Fibroblast of the conjunctiva (primary cell): Measurements from ENCODE around the gene SULT1A3.
"Not testable (repeated sequence)": the region's sequence is repeated elsewhere in the genome, so short reads cannot be mapped to it uniquely, and the experiment has no call there.

ENCODE experiments used
- DNase-seq: peaks from one replicate; pipeline ENCODE4 v3.0.0-alpha.2; 2010; ENCODE audit warnings: low read depth

The SULT1A3 gene

DNA sequence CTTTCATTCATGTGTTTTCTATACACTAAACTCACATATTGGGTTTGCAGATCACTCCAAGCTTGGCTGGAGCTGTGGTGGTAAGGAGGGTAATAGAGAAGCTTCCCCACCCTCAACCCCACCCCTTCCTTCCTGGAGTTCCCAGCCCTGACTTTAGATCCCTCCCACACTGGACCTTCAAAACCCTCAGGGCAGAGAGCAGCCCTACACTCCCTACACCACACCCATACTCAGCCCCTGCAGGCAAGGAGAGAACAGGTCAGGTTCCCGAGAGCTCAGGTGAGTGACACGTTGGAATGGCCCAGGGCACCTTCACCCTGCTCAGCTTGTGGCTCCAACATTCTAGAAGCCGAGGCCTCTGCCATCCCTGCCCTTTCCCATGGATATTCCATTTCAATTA is at the start of gene SULT1A3:
TSS of gene SULT1A3 (plus strand) at position 207 of the 400 bp plus-strand sequence. CDS start 1,474 bp downstream, outside the sequence.
- not testable (repeated sequence) for DNase-seq

DNA sequence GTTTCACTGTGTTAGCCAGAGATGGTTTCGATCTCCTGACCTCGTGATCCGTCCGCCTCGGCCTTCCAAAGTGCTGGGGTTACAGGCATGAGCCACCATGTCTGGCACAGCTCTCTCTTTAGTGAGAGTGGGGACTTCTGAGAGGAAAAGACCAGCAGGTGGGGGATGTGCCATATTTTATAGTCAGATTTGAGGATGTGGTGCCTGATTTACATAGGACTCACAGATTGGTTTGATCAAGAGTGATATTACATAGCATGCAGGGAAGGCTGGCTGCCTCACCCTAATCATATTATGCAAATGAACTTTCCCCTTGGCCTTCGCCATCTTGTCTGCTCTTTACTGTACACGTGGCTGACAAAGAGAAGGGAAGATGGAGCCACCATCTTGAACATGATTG is 48.0 kb upstream of the SULT1A3 start:
- no peak for DNase-seq

DNA sequence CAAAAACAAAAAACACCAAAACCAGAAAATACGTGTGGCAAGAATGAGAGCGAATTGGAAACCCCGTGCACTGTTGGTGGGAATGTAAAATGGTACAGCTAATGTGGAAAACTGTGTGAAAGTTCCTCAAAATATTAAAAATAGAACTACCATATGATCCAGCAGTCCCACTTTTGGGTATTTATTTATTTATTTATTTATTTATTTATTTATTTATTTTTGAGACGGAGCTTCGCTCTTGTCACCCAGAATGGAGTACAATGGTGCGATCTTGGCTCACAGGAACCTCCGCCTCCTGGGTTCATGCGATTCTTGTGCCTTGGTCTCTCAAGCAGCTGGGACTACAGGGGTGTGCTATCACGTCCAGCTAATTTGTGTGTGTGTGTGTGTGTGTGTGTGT is 46.5 kb upstream of the SULT1A3 start:
- DNase-seq: no peak

DNA sequence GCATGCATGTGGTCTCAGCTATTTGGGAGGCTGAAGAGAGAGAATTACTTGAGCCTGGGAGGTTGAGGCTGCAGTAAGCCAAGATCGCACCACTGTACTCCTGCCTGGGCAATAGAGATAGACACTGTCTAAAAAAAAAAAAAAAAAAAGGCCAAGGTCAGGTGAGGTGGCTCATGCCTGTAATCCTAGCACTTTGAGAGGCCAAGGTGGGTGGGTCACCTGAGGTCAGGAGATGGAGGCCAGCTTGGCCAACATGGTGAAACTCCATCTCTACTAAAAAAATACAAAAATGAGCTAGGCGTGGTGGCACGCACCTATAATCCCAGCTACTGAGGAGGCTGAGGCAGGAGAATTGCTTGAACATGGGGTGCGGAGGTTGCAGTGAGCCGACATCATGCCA is 43.9 kb upstream of the SULT1A3 start:
- DNase-seq: no peak

DNA sequence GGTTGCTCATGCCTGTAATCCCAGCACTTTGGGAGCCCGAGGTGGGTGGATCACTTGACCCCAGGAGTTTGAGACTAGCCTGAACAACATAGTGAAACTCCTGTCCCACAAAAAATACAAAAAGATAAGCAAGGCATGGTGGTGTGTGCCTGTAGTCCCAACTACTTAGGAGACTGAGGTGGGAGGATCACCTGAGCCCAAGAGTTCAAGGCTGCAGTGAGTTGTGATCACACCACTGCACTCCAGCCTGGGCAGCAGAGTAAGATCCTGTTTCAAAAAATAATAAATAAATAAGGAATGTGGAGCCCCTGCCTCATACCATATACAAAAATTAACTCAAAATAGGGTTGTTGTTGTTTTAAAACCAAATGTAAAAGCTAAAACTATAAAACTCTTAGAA is 41.8 kb upstream of the SULT1A3 start:
- no peak for DNase-seq

DNA sequence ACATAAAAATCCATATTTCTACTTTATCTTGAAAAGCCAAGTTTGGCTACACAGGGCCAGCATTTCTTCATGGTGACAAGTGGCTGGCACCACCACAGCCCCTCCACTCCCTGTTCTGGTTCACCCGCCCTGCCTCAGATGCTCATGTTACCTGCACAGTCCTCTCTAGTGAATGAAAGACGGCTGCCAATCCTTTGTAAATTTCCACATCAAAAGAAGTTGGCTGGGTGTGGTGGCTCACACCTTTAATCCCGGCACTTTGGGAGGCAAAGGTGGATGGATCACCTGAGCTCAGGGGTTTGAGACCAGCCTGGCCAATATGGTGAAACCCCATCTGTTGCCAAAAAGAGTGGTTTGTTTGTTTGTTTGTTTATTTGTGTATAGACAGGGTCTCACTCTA is 35.5 kb upstream of the SULT1A3 start:
- no peak for DNase-seq

DNA sequence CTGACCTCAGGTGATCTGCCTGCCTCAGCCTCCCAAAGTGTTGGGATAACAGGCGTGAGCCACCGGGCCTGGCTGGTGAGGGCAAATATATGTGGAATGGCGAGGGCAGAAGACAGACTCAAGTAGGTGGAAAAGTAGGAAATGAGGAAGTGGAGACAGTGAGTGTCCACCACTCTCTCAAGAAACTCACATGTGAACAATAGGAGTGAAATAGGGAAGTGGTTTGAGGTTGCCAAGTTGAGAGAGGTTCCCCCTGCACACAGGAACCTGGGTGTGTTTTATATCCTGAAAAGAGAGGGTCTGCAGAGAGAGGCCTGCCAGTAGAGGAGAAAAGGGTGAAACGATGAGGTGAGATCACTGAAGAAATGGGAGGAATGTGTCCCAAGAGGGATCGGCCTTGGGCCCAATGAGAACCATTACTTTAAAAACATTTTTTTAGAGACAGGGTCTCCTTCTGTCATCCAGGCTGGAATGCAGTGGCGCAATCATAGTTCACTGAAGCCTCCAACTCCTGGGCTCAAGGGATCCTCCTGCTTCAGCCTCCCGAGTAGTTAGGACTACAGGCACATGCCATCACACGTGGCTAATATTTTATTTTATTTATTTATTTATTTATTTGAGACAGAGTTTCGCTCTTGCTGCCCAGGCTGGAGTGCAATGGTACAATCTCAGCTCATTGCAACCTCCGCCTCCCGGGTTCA is 32.7 kb upstream of the SULT1A3 start:
- DNase-seq: no peak

DNA sequence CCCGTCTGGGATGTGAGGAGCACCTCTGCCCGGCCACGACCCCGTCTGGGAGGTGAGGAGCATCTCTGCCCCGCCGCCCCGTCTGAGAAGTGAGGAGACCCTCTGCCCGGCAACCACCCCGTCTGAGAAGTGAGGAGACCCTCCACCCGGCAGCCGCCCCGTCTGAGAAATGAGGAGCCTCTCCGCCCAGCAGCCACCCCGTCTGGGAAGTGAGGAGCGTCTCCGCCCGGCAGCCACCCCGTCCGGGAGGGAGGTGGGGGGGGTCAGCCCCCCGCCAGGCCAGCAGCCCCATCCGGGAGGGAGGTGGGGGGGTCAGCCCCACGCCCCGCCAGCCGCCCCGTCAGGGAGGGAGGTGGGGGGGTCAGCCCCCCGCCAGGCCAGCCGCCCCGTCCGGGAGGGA is 30.3 kb upstream of the SULT1A3 start:
- not testable (repeated sequence) for DNase-seq

DNA sequence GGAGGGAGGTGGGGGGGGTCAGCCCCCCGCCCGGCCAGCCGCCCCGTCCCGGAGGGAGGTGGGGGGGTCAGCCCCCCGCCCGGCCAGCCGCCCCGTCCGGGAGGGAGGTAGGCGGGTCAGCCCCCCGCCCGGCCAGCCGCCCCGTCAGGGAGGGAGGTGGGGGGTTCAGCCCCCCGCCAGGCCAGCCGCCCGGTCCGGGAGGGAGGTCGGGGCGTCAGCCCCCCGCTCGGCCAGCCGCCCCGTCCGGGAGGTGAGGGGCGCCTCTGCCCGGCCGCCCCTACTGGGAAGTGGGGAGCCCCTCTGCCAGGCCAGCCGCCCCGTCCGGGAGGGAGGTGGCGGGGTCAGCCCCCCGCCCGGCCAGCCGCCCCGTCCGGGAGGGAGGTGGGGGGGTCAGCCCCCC is 29.6 kb upstream of the SULT1A3 start:
- not testable (repeated sequence) for DNase-seq

DNA sequence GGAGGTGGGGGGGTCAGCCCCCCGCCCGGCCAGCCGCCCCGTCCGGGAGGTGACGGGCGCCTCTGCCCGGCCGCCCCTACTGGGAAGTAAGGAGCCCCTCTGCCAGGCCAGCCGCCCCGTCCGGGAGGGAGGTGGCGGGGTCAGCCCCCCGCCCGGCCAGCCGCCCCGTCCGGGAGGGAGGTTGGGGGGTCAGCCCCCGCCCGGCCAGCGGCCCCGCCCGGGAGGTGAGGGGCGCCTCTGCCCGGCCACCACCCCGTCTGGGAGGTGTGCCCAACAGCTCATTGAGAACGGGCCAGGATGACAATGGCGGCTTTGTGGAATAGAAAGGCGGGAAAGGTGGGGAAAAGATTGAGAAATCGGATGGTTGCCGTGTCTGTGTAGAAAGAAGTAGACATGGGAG is 28.9 kb upstream of the SULT1A3 start:
- not testable (repeated sequence) for DNase-seq

DNA sequence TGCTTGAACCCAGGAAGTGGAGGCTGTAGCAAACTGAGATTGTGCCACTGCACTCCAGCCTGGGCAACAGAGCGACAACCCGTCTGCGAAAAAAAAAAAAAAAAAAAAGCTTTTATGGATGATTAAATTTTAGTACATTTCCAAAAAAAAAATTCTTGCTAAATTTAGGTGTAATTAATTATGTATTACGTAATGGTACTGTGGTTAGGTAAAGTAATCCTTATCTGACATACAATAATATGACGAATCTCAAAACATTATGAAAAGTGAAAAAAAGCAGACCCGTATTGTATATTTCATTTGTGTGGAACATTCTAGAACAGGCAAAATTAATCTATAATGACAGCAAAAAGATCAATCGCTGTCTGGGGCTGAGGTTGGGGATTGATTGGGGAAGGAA is 26.0 kb upstream of the SULT1A3 start:
- DNase-seq: no peak

DNA sequence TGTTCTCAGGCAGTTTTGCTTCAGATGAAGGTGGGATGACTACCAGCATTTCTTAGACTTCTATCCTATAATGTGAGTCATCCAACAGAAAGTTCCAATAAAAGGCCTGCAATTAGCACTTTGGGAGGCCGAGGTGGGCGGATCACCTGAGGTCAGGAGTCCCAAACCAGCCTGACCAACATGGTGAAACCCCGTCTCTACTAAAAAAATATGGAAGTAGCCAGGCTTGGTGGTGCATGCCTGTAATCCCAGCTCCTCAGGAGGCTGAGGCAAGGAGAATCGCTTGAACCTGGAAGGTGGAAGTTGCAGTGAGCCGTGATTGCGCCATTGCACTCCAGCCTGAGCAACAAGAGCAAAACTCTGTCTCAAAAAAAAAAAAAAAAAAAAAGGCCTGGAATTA is 22.2 kb upstream of the SULT1A3 start:
- not testable (repeated sequence) for DNase-seq

DNA sequence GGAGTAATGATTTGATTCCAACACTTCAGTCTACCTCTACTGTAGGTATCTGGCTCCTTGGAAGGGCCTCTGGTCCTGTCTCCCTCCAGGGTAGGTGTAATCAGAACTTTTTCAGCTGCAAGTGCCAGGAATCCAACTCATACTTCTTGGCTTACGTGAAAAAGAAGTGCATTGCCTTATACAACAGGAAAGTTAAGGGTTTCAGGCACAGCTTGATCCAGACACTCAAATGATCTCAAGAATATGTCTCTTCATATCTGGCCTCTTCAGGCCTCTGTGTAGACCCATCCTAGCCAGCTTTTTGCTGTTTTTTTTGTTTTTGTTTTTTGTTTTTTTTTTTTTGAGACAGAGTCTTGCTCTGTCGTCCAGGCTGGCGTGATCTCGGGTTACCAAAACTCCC is 19.9 kb upstream of the SULT1A3 start:
- no peak for DNase-seq

DNA sequence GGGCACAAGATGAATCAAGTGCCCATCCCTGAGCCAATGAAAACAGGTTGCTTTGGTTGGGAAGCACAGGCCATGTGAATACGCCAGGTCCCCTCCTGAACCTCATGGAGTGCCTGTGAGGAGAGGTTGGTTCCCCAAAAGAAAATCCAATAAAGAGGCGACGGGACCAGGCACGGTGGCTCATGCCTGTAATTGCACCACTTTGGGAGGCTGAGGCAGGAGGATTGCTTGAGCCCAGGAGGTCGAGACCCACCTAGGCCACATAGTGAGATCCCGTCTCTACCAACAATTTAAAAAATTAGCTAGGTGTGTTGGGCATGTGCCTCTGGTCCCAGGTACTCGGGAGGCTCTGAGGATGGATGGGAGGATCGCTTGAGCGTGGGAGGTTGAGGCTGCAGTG is 19.1 kb upstream of the SULT1A3 start:
- no peak for DNase-seq

DNA sequence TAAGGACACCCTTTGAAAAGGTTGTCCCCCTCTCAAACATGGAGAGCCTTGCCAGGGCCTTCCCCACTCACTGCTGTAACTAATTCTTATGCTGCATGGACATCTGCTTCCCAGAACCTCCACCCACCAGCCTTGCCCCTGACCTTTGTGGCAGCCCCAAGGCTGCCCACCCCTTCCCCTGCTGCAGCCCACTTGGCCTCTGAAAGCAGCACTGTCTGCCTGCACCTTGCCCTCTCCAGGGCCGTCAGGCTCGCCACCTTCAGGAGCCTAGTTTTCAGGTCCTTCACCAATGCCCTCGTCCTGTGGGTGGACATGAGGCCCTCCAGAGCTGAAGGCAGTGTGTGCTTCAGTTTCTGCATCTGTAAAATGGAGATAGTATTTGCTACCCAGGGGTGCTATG is 18.3 kb upstream of the SULT1A3 start:
- DNase-seq: no peak

DNA sequence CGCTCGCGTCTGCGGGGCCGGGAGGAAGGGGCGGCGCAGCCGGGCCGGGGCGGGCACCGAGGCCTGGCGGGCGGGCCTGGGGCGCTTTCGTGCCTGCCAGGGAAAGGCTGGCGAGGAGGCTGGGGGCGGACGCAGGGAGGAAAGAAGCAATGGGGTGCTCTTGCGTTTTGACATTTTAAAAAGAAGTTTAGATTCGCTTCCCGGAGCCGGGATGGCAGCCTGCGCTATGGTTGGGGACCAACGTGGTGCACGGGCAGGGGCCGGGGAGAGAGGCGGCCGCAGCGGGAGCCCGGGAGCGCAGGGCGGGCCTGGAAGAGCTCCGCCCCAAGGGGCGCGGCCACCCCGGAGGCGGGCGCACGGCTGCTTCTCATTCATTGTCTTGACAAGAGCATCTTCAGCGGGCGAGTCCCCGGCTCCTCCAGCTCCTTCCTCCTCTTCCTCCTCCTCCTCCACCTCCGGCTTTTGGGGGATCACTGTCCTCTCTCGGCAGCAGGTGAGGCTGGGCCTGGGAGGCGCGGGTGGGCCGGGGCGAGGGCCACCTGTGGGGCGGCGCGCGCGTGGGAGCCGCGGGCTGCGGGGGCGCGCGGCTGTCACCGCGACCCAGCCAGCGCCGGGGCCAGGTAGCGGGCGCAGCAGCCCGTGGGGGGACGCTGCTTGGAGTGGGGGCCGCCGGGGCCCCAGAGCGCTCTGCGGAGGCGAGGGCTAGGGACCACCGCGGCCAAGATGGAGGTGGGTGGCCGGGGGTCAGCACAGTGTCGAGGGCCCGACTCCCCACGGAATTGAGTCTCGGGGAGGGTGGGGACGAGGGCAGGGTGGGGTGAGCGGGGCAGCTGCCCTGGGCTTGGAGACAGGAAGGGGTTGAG is 15.6 kb upstream of the SULT1A3 start, which contains the start of gene CORO1A:
TSS of gene CORO1A (plus strand) at position 370 of the 863 bp plus-strand sequence. CDS start 1,608 bp downstream, outside the sequence.
- peak; percentile 41 for DNase-seq

DNA sequence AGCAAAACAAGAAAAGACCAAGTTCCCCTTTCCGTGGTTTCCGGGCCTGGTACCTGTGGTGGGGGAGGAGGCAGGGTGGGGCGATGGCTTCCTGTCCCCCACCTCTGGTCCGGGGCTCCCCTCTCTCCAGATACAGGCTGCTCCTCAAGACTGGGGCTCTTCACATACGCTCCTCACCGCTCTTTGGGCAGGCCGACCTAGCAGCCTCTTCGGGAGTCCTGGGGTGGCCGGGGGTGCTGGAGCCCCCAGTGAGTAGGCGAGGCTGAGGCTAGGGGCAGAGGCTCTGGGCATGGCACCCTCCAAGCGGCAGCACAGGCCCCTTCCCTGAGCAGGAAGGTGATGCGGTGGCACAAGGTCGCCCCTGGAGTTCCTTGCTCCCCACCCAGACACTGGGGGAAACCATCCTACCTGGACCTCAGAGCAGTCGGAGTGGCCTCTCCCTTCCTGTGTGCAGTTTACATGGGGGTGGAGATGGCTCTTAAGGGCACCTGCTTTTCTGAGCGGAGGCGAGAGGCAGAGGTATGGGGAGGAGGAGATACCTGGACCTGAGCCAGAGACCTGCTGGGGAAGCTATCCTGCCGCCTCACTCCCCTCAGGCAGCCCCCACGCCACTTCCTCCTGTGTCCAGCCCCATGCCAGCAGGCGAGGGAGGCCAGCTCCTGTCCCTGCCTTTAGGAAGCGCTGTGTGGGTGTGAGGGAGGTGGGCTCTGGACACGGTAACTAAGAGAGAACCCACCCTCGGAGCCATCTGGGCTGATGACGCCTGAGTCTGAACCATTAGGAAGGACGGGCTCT is 14.8 kb upstream of the SULT1A3 start:
- no peak for DNase-seq

DNA sequence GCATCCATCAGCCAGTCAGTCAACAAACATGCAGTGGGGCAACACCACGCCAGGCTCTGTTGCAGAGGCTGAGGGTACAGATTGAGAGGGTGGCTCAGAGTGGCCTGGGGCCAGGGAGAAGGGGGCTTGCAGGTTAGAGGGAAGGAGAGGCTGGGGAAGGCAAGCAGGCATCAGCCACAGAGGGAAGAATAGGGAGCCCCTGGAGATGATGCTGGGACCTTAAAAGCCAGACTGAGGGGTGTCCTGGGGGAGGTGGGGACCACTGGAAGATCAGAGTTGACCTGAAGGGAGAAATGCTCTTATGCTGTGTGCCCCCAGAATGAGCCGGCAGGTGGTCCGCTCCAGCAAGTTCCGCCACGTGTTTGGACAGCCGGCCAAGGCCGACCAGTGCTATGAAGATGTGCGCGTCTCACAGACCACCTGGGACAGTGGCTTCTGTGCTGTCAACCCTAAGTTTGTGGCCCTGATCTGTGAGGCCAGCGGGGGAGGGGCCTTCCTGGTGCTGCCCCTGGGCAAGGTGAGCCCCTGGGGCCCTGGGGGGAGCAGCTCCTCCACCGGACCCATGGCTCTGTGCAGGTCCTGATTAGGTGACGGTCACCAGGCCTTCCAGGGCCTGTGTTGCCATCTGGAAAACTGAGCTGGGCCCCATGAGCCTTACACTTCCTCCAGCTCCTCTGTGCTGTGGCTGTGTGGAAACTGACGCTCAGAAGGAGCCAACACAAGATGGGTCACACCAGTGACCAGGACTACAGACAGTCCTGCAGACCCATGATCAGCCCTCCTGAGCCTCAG is 14.0 kb upstream of the SULT1A3 start:
- DNase-seq: no peak

DNA sequence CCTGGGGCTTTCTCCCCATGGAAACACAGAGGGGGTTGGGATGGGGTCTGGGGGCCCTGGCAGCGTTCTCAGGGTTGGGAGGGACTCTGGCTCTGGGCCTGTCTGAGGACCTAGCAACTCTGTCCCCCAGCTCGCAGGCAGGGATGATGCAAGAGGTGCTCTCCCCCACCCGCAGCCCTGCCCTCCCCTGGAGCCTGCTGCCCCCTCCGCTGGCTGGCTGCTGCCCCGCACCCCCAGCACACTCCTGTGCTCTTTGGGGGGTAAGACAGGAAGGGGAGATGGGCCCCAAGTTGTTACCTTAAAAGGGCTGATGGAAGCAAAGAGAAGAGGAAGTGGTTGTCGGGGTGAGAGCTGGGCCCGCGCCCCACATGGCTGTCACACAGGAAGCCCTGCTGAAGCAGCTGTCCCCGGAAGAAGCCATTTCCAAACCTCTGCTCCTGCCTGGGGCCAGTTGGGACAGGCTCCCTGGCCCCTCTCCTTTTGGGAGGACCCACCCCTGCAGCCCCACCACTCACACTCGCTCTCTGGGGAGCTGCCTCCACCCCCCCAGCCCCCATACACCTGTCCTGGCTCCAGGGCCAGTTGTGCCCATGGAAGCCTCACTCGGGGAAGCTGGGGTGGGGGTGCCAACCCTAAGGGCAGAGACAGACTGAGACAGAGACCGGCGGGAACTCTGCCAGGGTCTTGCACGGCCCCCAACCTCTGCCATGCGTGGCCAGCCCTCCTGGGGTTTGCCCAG is 13.2 kb upstream of the SULT1A3 start:
- no peak for DNase-seq

DNA sequence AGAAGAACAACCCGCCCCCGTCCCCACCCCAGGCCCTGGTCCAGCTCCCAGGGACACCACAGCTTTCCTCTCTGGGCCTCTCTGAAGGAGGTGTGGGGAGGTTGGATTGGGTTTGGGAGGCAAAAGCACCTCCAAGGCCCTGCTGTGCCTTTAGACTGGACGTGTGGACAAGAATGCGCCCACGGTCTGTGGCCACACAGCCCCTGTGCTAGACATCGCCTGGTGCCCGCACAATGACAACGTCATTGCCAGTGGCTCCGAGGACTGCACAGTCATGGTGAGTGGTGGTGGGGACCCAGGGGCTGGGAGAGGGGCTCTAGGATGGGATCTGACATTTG is 12.6 kb upstream of the SULT1A3 start:
- DNase-seq: no peak
